Measurements from ENCODE around the gene RALGAPA2.

- TF ChIP-seq CTCF (conservative IDR thresholded peaks at IDR 0.05; ENCODE audit: low read depth in 2 of 2) (no peak), POLR2AphosphoS5 (IDR thresholded peaks at IDR 0.05; ENCODE audit: low read depth) (no peak)
Measured at GRCh38 chr20:20668639-20669038, 43.8 kb downstream of the RALGAPA2 start.
